HG03558 (cell line): ENCODE results near the gene TMEM86B.

ENCODE experiments used
- ATAC-seq: cut with Tn5 transposase; IDR thresholded peaks from one replicate; pipeline ENCODE4 v1.9.1; 2021; ENCODE audit warnings: moderate number of reproducible peaks; ENCODE audit not compliant: unreplicated experiment; ENCODE audit errors: extremely low read depth

TMEM86B gene

DNA sequence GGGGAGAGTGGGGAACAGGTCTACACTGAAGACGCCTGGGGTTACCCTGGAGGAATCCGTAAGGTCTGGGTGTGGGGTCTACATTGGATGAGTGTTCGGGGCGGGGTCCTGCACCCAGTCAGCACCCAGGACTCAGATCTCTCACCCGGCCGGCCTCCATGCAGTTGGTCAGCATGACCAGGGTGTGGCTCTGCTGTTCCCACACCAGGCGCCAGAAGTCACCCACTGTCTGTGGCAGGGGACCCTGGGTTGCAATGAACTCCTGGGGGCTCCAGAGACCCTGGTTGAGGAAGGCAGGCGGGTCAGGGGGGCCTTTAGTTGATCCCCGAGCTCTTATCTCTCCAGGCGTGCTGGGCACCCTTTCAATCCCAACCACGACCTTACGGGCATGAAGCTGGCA, 42.5 kb downstream of the TMEM86B start:
- ATAC-seq = no peak

- no peak for ATAC-seq
Measured at GRCh38 chr19:55181740-55182139, 46.8 kb downstream of the TMEM86B start.

- ATAC-seq = no peak
Measured at GRCh38 chr19:55179606-55180484, 48.7 kb downstream of the TMEM86B start, which contains the start of gene SYT5. TSS of gene SYT5 (minus strand) at chr19:55180289. CDS start at chr19:55179041, 1,248 bp downstream.

GRCh38 chr19:55178781-55179599, 49.6 kb downstream of the TMEM86B start:
- ATAC-seq = no peak
